Esophagus squamous epithelium (tissue), 5 donors: Measurements from ENCODE around the gene ZNF284. TPM values are rescaled to one million over a fixed set of nuclear protein-coding genes. Genes with fewer than 3 reads are reported as not detected.

Experiments
- DNase-seq: peaks from one replicate; lab custom pipeline; 2025; lab: John Stamatoyannopoulos, UW
- H3K27ac ChIP-seq, 4 donors: fragments of 200-600 bp; sonication (generic); one replicate each; pipeline ENCODE4 v1.5.1; 2016 to 2019; ENCODE audit warnings: mild to moderate bottlenecking in 1 of 4
- H3K27me3 ChIP-seq, 4 donors: fragments of 200-600 bp; sonication (generic); 1 replicate in 3 of 4; 2 replicates in 1 of 4; pipeline versions ENCODE4 v1.5.1 to v1.6.0; 2017 to 2021; ENCODE audit warnings: antibody characterized with exemption in 1 of 4
- H3K36me3 ChIP-seq, 3 donors: fragments of 200-600 bp; sonication (generic); one replicate each; pipeline ENCODE4 v1.5.1; 2016 to 2019
- H3K4me1 ChIP-seq, 3 donors: fragments of 200-600 bp; sonication (generic); one replicate each; pipeline ENCODE4 v1.5.1; 2017 to 2019
- H3K4me3 ChIP-seq, 4 donors: fragments of 200-600 bp; sonication (generic); 1 replicate in 3 of 4; 2 replicates in 1 of 4; pipeline ENCODE4 v1.5.1; 2016 to 2019; ENCODE audit warnings: mild to moderate bottlenecking in 2 of 4, moderate library complexity in 1 of 4
- H3K9me3 ChIP-seq, 3 donors: fragments of 200-600 bp; sonication (generic); one replicate each; pipeline ENCODE4 v1.5.1; 2016 to 2019
- CTCF ChIP-seq, 6 experiments: fragments of 450-650 bp in 4 of 6; fragments of 200-600 bp in 2 of 6; sonication (generic) in 2 of 6; IDR thresholded peaks; one replicate each; pipeline ENCODE4 v1.5.1; 2016 to 2019; ENCODE audit warnings: antibody characterized with exemption in 6 of 6, mild to moderate bottlenecking in 4 of 6, moderate library complexity in 4 of 6
- POLR2A ChIP-seq, 4 donors: fragments of 450-650 bp; IDR thresholded peaks; one replicate each; pipeline ENCODE4 v1.6.1; 2017; ENCODE audit warnings: antibody characterized with exemption in 4 of 4, mild to moderate bottlenecking in 4 of 4, moderate library complexity in 3 of 4
- WGBS, 2 donors: methylation state at CpG; one replicate each; pipeline ENCODE4 v1.1.5; 2018; 5-methylcytosine and 5-hydroxymethylcytosine counted together
- intact Hi-C: fragments of 100-400 bp; cut with DNase I; formaldehyde crosslinking; loops from one replicate; pipeline ENCODE4 v1.15.0; 2022
- total RNA-seq, 4 donors: library from RNA; depleted of rRNA; stranded (reverse); fragments of >200 nt; gene quantifications; one replicate each; pipeline ENCODE4 v1.1.0, GENCODE V29; 2016
- donor health status: DM: yes; HTN: yes; CAD: no.

ZNF284 gene
- total RNA-seq, 4 donors from 2014 or later = 0.44 to 1.9 (median 0.80) TPM

GRCh38 chr19:44032001-44032610, 39.9 kb upstream of the ZNF284 start:
- Histone ChIP-seq H3K27me3 (no peaks in the 10 kb centered on the region), H3K36me3 (peaks cover 12 to 58% (median 17%) of the 10 kb centered on the region in 3 donors), H3K4me1 (no peaks in the 10 kb centered on the region), H3K9me3 (peaks cover 0 to 97% (median 76%) of the 10 kb centered on the region in 3 donors), H3K27ac (no peak overlapping the region), H3K4me3 (peak overlapping the region in 1 of 4 donors; percentile 6)
- DNase-seq = no peak
- intact Hi-C loops = no loop called here
- 80 to 81% methylated on average over 1 of the region's 1 CpG for WGBS, 2 donors
- TF ChIP-seq POLR2A (IDR thresholded peaks at IDR 0.05) = no peak
- no peak for TF ChIP-seq CTCF (IDR thresholded peaks at IDR 0.05)

GRCh38 chr19:44042147-44042546, 29.8 kb upstream of the ZNF284 start:
- Histone ChIP-seq H3K4me3 (no peak overlapping the region), H3K36me3 (no peaks in the 10 kb centered on the region), H3K9me3 (peaks cover 0 to 24% (median 19%) of the 10 kb centered on the region in 3 donors), H3K27me3 (peaks cover 0 to 21% (median 0%) of the 10 kb centered on the region in 4 donors), H3K4me1 (no peaks in the 10 kb centered on the region), H3K27ac (no peak overlapping the region)
- no peak for DNase-seq
- WGBS, 2 donors = 58 to 73% methylated on average over 2 of the region's 2 CpGs
- TF ChIP-seq POLR2A (IDR thresholded peaks at IDR 0.05) = no peak
- TF ChIP-seq CTCF (IDR thresholded peaks at IDR 0.05) = no peak
- intact Hi-C loops = no loop called here

GRCh38 chr19:44050740-44051649, 21.0 kb upstream of the ZNF284 start:
- Histone ChIP-seq H3K9me3 (peaks cover 0 to 21% (median 18%) of the 10 kb centered on the region in 3 donors), H3K4me1 (peaks cover 0 to 26% (median 13%) of the 10 kb centered on the region in 3 donors), H3K36me3 (peaks cover 0 to 14% (median 0%) of the 10 kb centered on the region in 3 donors), H3K27me3 (peaks cover 0 to 41% (median 1%) of the 10 kb centered on the region in 4 donors), H3K4me3 (peak overlapping the region; percentile 71 to 92 (median 78)), H3K27ac (peak overlapping the region; percentile 76 to 84 (median 78))
- DNase-seq = no peak
- TF ChIP-seq POLR2A (IDR thresholded peaks at IDR 0.05) = no peak
- TF ChIP-seq CTCF (IDR thresholded peaks at IDR 0.05) = no peak
- intact Hi-C loops = no loop called here
- 21 to 23% methylated on average over 19 to 21 of the region's 21 CpGs for WGBS, 2 donors

- peak; percentile 30 for DNase-seq
- Histone ChIP-seq H3K27ac (peak within 1 kb of the TSS; percentile 76 to 85 (median 82)), H3K9me3 (peaks cover 0 to 23% (median 18%) of the 10 kb centered on the region in 3 donors), H3K36me3 (peaks cover 0 to 22% (median 0%) of the 10 kb centered on the region in 3 donors), H3K27me3 (peaks cover 0 to 37% (median 1%) of the 10 kb centered on the region in 4 donors), H3K4me3 (peak within 1 kb of the TSS; percentile 71 to 92 (median 78)), H3K4me1 (peaks cover 0 to 26% (median 13%) of the 10 kb centered on the region in 3 donors)
- 4 to 5% methylated on average over 18 to 24 of the region's 38 CpGs for WGBS, 2 donors
- intact Hi-C loops = no loop called here
- TF ChIP-seq POLR2A (IDR thresholded peaks at IDR 0.05) = no peak
- TF ChIP-seq CTCF (IDR thresholded peaks at IDR 0.05) = no peak
Measured at GRCh38 chr19:44051650-44052402, 20.1 kb upstream of the ZNF284 start, which contains the start of gene ZNF223. Gene ZNF223 (plus strand): TSS chr19:44052036. CDS start chr19:44055177, 3,141 bp downstream.
